ENCODE results near the gene FAM107B.

The FAM107B gene

GRCh38 chr10:14652067-14652466 is 122.6 kb downstream of the FAM107B start:
- no peak overlapping the region for H3K4me3 ChIP-seq (ENCODE audit: low read depth, low read length)
- no peaks in the 10 kb centered on the region for H3K36me3 ChIP-seq
- H3K27ac ChIP-seq, result no peak overlapping the region
- no peaks in the 10 kb centered on the region for H3K9me3 ChIP-seq (ENCODE audit: severe bottlenecking)
- TF ChIP-seq, protein P1, sequence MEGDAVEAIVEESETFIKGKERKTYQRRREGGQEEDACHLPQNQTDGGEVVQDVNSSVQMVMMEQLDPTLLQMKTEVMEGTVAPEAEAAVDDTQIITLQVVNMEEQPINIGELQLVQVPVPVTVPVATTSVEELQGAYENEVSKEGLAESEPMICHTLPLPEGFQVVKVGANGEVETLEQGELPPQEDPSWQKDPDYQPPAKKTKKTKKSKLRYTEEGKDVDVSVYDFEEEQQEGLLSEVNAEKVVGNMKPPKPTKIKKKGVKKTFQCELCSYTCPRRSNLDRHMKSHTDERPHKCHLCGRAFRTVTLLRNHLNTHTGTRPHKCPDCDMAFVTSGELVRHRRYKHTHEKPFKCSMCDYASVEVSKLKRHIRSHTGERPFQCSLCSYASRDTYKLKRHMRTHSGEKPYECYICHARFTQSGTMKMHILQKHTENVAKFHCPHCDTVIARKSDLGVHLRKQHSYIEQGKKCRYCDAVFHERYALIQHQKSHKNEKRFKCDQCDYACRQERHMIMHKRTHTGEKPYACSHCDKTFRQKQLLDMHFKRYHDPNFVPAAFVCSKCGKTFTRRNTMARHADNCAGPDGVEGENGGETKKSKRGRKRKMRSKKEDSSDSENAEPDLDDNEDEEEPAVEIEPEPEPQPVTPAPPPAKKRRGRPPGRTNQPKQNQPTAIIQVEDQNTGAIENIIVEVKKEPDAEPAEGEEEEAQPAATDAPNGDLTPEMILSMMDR (IDR thresholded peaks at IDR 0.05; ENCODE audit: low read depth, low read length), result no peak
- DNase-seq, result no peak
- H3K27me3 ChIP-seq (ENCODE audit: insufficient read depth, low read depth, severe bottlenecking), result no peaks in the 10 kb centered on the region

DNA sequence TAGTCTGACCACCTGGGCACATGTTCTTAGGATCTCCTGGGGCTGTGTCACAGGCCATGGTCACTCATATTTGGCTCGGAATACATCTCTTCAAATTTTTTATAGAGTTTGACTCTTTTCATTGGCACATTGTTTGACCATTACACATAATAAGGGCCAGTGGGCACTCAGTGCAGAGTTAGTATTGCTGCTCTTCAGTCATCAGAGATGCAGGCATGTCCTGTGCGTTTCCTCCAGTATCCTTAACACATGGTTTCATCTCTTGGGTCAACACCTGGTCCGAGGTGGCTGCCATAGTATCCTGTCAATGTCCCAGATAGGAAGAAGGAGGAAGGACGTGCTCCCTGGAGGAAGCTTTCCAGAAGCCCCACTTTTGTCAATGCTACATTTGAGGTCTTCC is 125.0 kb downstream of the FAM107B start:
- no peak for DNase-seq
- Histone ChIP-seq H3K27ac (no peak overlapping the region), H3K9me3 (ENCODE audit: severe bottlenecking) (no peaks in the 10 kb centered on the region), H3K36me3 (no peaks in the 10 kb centered on the region), H3K4me3 (ENCODE audit: low read depth, low read length) (no peak overlapping the region), H3K27me3 (ENCODE audit: insufficient read depth, low read depth, severe bottlenecking) (no peaks in the 10 kb centered on the region)
- TF ChIP-seq, protein P1 (IDR thresholded peaks at IDR 0.05; ENCODE audit: low read depth, low read length), result no peak

GRCh38 chr10:14648946-14649345 is 125.8 kb downstream of the FAM107B start:
- DNase-seq, result no peak
- Histone ChIP-seq H3K9me3 (ENCODE audit: severe bottlenecking) (no peaks in the 10 kb centered on the region), H3K27ac (no peak overlapping the region), H3K36me3 (no peaks in the 10 kb centered on the region), H3K27me3 (ENCODE audit: insufficient read depth, low read depth, severe bottlenecking) (no peaks in the 10 kb centered on the region), H3K4me3 (ENCODE audit: low read depth, low read length) (no peak overlapping the region)
- TF ChIP-seq, protein P1 (IDR thresholded peaks at IDR 0.05; ENCODE audit: low read depth, low read length), result no peak

DNA sequence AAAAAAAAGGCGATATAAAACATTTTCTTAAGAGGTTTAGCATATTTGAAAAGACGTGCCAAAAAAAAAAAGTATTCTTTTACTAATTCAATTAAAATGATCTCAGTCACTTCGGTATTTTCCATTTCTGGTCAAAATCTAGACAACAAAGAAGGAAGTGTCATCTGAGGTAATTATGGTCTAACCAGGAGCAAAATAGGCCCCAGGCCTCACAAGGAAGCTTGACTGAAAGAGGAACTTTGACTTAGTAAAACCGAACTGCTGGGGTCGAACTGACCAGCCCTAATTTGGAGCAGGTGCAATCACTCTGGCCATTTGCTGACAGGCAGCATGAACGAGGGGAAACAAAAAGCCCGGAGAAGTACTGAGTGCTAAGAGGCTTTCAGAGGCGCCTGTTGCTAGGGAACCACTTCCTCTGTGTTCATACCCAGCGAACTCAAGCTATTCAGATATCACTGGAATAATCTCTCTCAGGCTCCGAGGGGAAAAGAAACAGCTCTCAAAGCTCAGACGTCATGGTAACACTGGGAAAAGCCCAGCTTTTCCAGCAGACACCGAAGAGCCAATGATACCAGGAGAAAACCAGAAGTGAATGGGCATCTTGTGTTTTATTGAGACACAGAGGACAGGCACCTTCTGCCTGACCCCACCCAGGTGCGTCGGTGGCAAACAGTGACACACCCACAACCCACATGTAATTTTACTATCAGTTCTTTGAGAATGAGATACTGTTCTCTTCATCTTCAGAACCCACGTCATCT is 126.5 kb downstream of the FAM107B start:
- Histone ChIP-seq H3K36me3 (no peaks in the 10 kb centered on the region), H3K27me3 (ENCODE audit: insufficient read depth, low read depth, severe bottlenecking) (no peaks in the 10 kb centered on the region), H3K4me3 (ENCODE audit: low read depth, low read length) (no peak overlapping the region; the same call in 1 of the 2 replicates), H3K9me3 (ENCODE audit: severe bottlenecking) (no peaks in the 10 kb centered on the region), H3K27ac (no peak overlapping the region)
- TF ChIP-seq, protein P1 (IDR thresholded peaks at IDR 0.05; ENCODE audit: low read depth, low read length), result no peak
- DNase-seq, result peak; percentile 54

- no peak overlapping the region for H3K27ac ChIP-seq
- no peaks in the 10 kb centered on the region for H3K36me3 ChIP-seq
- TF ChIP-seq, protein P1 (IDR thresholded peaks at IDR 0.05; ENCODE audit: low read depth, low read length), result no peak
- no peaks in the 10 kb centered on the region for H3K27me3 ChIP-seq (ENCODE audit: insufficient read depth, low read depth, severe bottlenecking)
- no peaks in the 10 kb centered on the region for H3K9me3 ChIP-seq (ENCODE audit: severe bottlenecking)
- no peak overlapping the region for H3K4me3 ChIP-seq (ENCODE audit: low read depth, low read length)
- no peak for DNase-seq
Measured at GRCh38 chr10:14645239-14645960, 129.3 kb downstream of the FAM107B start.
